ENCODE measurements around the gene CBLN3. TPM values are rescaled to one million over a fixed set of nuclear protein-coding genes. Genes with fewer than 3 reads are reported as not detected.

Gene CBLN3
- total RNA-seq, 2 experiments from 2014 or later, result 7.7 to 8.6 TPM

GRCh38 chr14:24406416-24406815 is 23.1 kb downstream of the CBLN3 start:
- CTCF ChIA-PET, result interaction anchor here (1.1 to 2.6 kb wide), 4 partner anchors 25 to 74 kb away, joined by 3 to 10 read pairs (median 5); no protein-coding TSS in a partner anchor
- no peak overlapping the region for H3K4me3 Mint-ChIP-seq
- intact Hi-C loops (cut with micrococcal nuclease), result no loop called here
- no peaks in the 10 kb centered on the region for H3K27me3 Mint-ChIP-seq (ENCODE audit: low read depth)
- no peak for DNase-seq
- no peaks in the 10 kb centered on the region for H3K4me1 Mint-ChIP-seq (ENCODE audit: low read depth)
- H3K36me3 Mint-ChIP-seq (ENCODE audit: low read depth), result no peaks in the 10 kb centered on the region
- no peaks in the 10 kb centered on the region for H3K9me3 Mint-ChIP-seq
- H3K27ac Mint-ChIP-seq, result no peak overlapping the region

- no peaks in the 10 kb centered on the region for H3K9me3 Mint-ChIP-seq
Observed at GRCh38 chr14:24404814-24405213, 24.7 kb downstream of the CBLN3 start.

DNA sequence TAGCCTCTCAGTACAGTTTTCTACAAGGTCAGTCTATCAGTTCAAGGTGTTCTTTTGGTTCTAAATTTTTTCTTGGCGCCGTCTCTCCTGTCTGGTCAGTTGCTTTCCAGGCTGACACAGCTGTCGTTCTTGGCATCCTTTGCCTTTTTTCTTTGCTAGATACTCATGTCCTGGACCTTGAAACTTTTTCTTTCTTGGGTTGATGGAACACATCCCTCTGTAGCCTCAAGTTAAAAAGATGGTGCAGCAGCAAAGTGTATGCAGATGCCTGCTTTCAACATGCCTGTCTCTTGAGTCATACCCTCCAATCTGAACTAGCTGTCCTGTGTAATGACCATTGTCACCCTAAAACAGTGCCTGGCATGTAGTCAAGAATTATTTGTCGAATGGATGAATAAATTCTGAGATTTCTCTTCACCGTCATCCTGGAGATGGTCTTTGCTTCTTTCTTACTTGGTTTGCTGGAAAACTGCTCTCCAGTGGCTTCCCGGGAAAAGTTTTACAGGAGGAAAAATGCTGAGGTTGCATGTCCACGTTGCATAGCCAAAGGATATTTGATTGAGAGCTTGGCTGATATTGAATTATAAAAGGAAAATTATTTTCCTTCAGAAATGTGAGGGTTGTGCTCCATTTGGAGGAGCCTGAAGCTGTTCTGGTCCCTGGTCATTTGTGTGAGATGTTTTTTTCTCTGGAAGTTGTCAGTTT is 26.0 kb downstream of the CBLN3 start:
- Mint-ChIP-seq H3K27me3 (ENCODE audit: low read depth) (peaks cover 2% of the 10 kb centered on the region), H3K36me3 (ENCODE audit: low read depth) (no peaks in the 10 kb centered on the region), H3K9me3 (no peaks in the 10 kb centered on the region), H3K4me3 (no peak overlapping the region), H3K4me1 (ENCODE audit: low read depth) (peaks cover 6% of the 10 kb centered on the region), H3K27ac (no peak overlapping the region)
- DNase-seq, result no peak
- CTCF ChIA-PET, result interaction anchor here (2.1 kb wide), 1 partner anchor 70 kb away, joined by 6 read pairs; no protein-coding TSS in a partner anchor
- intact Hi-C loops (cut with micrococcal nuclease), result no loop called here

More at GRCh38 chr14:24404814-24405213, 24.7 kb downstream of the CBLN3 start:
- Mint-ChIP-seq H3K27ac (no peak overlapping the region), H3K36me3 (ENCODE audit: low read depth) (no peaks in the 10 kb centered on the region), H3K4me3 (no peak overlapping the region), H3K4me1 (ENCODE audit: low read depth) (no peaks in the 10 kb centered on the region), H3K27me3 (ENCODE audit: low read depth) (no peaks in the 10 kb centered on the region)
- CTCF ChIA-PET, result interaction anchor here (2.1 kb wide), 1 partner anchor 71 kb away, joined by 6 read pairs; no protein-coding TSS in a partner anchor
- no peak for DNase-seq
- intact Hi-C loops (cut with micrococcal nuclease), result no loop called here

GRCh38 chr14:24401810-24402702 is 27.4 kb downstream of the CBLN3 start:
- CTCF ChIA-PET, result interaction anchor here (1.2 to 1.6 kb wide), 3 partner anchors 9 to 30 kb away, joined by 4 to 8 read pairs (median 4); no protein-coding TSS in a partner anchor
- H3K27me3 Mint-ChIP-seq (ENCODE audit: low read depth), result peaks cover 2% of the 10 kb centered on the region
- no peak for DNase-seq
- intact Hi-C loops (cut with micrococcal nuclease), result no loop called here
- H3K4me3 Mint-ChIP-seq, result no peak overlapping the region
- peaks cover 6% of the 10 kb centered on the region for H3K4me1 Mint-ChIP-seq (ENCODE audit: low read depth)
- no peak overlapping the region for H3K27ac Mint-ChIP-seq
- H3K36me3 Mint-ChIP-seq (ENCODE audit: low read depth), result no peaks in the 10 kb centered on the region
- H3K9me3 Mint-ChIP-seq, result no peaks in the 10 kb centered on the region

GRCh38 chr14:24399999-24400718 is 29.3 kb downstream of the CBLN3 start:
- Mint-ChIP-seq H3K27ac (no peak overlapping the region), H3K9me3 (no peaks in the 10 kb centered on the region), H3K27me3 (ENCODE audit: low read depth) (peaks cover 2% of the 10 kb centered on the region), H3K4me3 (no peak overlapping the region), H3K4me1 (ENCODE audit: low read depth) (peaks cover 6% of the 10 kb centered on the region), H3K36me3 (ENCODE audit: low read depth) (no peaks in the 10 kb centered on the region)
- DNase-seq, result no peak
- intact Hi-C loops (cut with micrococcal nuclease), result loop anchor here (2.0 kb wide), 1 partner anchor 31 kb away; no protein-coding TSS in a partner anchor
- CTCF ChIA-PET, result interaction anchor here (0.7 to 1.6 kb wide), 4 partner anchors 11 to 206 kb away, joined by 3 to 4 read pairs (median 4); no protein-coding TSS in a partner anchor

DNA sequence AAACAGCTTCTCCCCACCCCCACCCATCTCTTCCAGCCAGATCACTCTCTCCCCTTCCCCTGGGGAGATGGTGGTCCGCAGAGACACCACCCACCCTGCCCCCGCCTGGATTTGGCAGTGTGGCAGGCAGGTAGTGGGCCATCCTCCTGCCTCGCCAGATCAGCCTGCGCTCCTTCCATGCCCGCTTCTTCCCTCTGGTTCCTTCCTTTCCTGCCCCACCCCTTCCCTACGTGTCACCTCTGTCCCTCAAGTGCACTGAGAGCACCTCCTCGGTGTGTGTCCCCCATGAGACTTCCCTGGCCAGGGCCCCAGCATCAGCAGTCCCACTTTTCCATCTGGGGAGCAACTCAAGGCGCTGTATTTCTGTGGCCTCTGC is 30.0 kb downstream of the CBLN3 start:
- H3K27ac Mint-ChIP-seq, result no peak overlapping the region
- H3K9me3 Mint-ChIP-seq, result no peaks in the 10 kb centered on the region
- CTCF ChIA-PET, result interaction anchor here (1.3 to 1.4 kb wide), 2 partner anchors 32 to 66 kb away, joined by 3 to 5 read pairs; no protein-coding TSS in a partner anchor
- peaks cover 6% of the 10 kb centered on the region for H3K4me1 Mint-ChIP-seq (ENCODE audit: low read depth)
- H3K27me3 Mint-ChIP-seq (ENCODE audit: low read depth), result peaks cover 2% of the 10 kb centered on the region
- no peak for DNase-seq
- peak overlapping the region; percentile 16 for H3K4me3 Mint-ChIP-seq
- intact Hi-C loops (cut with micrococcal nuclease), result loop anchor here (2.0 kb wide), 1 partner anchor 31 kb away; no protein-coding TSS in a partner anchor
- no peaks in the 10 kb centered on the region for H3K36me3 Mint-ChIP-seq (ENCODE audit: low read depth)

DNA sequence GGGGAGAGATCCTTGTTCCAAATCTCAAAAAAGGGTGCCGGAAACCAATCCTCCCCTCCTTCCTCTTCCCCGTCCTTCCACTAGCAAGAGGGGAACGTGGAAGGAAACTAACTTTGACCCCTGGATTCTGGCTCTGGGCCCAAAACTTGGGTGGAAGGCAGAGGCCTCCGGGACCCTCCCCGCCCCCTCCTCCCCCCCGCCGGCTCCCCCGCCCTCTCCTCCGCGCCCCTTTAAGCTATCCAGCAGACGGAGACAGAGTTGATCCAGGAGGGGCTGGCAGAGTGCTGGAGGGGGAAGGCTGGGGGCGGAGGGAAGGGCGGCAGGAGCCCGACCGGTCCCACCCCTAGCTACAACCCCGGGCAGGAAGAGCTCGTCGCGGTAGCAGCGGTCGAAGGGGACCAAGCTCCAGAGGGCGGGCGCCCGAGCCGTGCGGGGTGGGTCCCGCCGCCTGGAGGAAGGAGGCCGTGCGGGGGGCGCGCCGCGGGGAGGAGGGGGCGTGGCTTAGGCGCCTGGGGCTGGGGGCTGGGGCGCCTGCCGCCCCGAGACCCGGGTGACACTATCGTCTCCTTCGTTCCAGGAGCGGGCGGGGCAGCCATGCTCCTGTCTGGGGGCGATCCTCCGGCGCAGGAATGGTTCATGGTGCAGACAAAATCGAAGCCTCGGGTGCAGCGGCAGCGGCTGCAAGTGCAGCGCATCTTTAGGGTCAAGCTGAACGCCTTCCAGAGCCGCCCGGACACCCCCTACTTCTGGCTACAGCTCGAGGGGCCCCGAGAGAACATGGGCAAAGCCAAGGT is 30.6 kb downstream of the CBLN3 start, which contains the start of gene NYNRIN:
NYNRIN (plus strand) TSS at position 351 of the 794 bp plus-strand sequence; CDS start at position 595, 244 bp downstream.
- H3K27ac Mint-ChIP-seq, result no peak within 1 kb of the TSS
- intact Hi-C loops (cut with micrococcal nuclease), result loop anchor here (2.0 kb wide), 1 partner anchor 32 kb away; no protein-coding TSS in a partner anchor
- peak; percentile 27 for DNase-seq
- CTCF ChIA-PET, result interaction anchor here (1.3 to 1.4 kb wide), 2 partner anchors 32 to 65 kb away, joined by 3 to 5 read pairs; no protein-coding TSS in a partner anchor
- no peaks in the 10 kb centered on the region for H3K36me3 Mint-ChIP-seq (ENCODE audit: low read depth)
- H3K4me1 Mint-ChIP-seq (ENCODE audit: low read depth), result peaks cover 6% of the 10 kb centered on the region
- H3K9me3 Mint-ChIP-seq, result no peaks in the 10 kb centered on the region
- H3K27me3 Mint-ChIP-seq (ENCODE audit: low read depth), result peaks cover 2% of the 10 kb centered on the region
- peak within 1 kb of the TSS; percentile 37 for H3K4me3 Mint-ChIP-seq

GRCh38 chr14:24398293-24398652 is 31.2 kb downstream of the CBLN3 start:
- CTCF ChIA-PET, result interaction anchor here (1.3 kb wide), 1 partner anchor 33 kb away, joined by 5 read pairs; no protein-coding TSS in a partner anchor
- Mint-ChIP-seq H3K4me1 (ENCODE audit: low read depth) (peaks cover 6% of the 10 kb centered on the region), H3K27ac (no peak overlapping the region), H3K4me3 (no peak overlapping the region), H3K9me3 (no peaks in the 10 kb centered on the region), H3K36me3 (ENCODE audit: low read depth) (no peaks in the 10 kb centered on the region), H3K27me3 (ENCODE audit: low read depth) (peaks cover 2% of the 10 kb centered on the region)
- intact Hi-C loops (cut with micrococcal nuclease), result loop anchor here (2.0 kb wide), 1 partner anchor 33 kb away; no protein-coding TSS in a partner anchor
- no peak for DNase-seq

- CTCF ChIA-PET, result interaction anchor here (0.6 to 1.0 kb wide), 2 partner anchors 33 to 64 kb away, joined by 3 to 4 read pairs; no protein-coding TSS in a partner anchor
Observed at GRCh38 chr14:24397639-24398292, 31.7 kb downstream of the CBLN3 start.

DNA sequence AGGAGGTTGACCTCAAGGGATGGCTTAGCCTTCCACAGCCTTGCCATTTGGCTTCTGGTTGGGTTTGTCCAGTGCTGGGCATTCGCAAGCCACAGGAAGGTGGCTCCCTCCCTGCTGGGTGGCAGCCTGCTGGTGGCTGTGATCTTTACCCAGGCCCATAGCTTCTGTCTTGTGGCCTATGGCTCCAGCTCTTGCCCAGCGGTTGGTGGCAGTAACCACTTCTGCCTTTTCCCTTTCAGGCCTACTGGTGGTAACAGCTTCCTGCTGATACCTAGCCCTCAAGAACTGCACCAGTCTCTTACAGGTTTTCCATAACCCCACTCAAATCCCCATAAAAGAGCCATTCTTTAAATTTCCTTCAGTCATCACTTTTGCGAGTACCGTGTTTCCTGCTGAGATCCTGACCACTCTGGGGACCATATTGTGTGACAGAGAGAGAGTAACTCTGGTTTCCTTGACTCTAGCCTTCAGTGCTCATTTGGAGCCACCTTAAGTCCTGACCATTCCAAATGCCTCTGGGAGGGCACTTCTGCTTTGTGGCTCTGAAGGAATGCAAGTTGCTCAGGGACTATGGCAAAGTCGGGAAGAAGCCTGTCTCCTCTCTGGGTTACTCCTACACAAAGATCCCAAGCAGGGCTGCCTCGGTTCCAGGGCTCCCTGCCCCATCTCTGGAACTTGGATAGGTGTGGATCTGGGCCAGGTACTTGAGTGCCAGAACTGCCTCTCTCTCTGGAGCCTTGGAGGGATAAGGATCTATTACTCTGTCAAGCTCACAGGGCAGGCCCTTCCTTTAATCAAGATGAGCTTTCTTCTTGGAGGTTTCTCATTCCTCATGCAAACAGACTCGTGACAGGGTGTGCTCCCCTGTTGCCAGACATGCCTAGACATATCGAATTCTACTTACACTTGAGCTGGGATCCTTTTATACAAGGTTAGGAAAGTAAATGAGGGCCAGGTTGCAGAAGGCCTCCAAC is 33.6 kb downstream of the CBLN3 start:
- H3K4me3 Mint-ChIP-seq, result no peak overlapping the region
- H3K27me3 Mint-ChIP-seq (ENCODE audit: low read depth), result peaks cover 2% of the 10 kb centered on the region
- no peak for DNase-seq
- intact Hi-C loops (cut with micrococcal nuclease), result no loop called here
- no peak overlapping the region for H3K27ac Mint-ChIP-seq
- no peaks in the 10 kb centered on the region for H3K36me3 Mint-ChIP-seq (ENCODE audit: low read depth)
- CTCF ChIA-PET, result interaction anchor here (1.2 to 1.9 kb wide), 2 partner anchors 30 to 63 kb away, joined by 5 to 6 read pairs; no protein-coding TSS in a partner anchor
- no peaks in the 10 kb centered on the region for H3K9me3 Mint-ChIP-seq
- H3K4me1 Mint-ChIP-seq (ENCODE audit: low read depth), result peaks cover 6% of the 10 kb centered on the region

More at GRCh38 chr14:24397639-24398292, 31.7 kb downstream of the CBLN3 start:
- intact Hi-C loops (cut with micrococcal nuclease), result loop anchor here (2.0 kb wide), 1 partner anchor 33 kb away; no protein-coding TSS in a partner anchor
- no peaks in the 10 kb centered on the region for H3K9me3 Mint-ChIP-seq
- H3K27me3 Mint-ChIP-seq (ENCODE audit: low read depth), result peaks cover 2% of the 10 kb centered on the region
- H3K36me3 Mint-ChIP-seq (ENCODE audit: low read depth), result no peaks in the 10 kb centered on the region
- DNase-seq, result no peak
- peaks cover 6% of the 10 kb centered on the region for H3K4me1 Mint-ChIP-seq (ENCODE audit: low read depth)
- H3K27ac Mint-ChIP-seq, result no peak overlapping the region
- no peak overlapping the region for H3K4me3 Mint-ChIP-seq
